Loucy (cell line): ENCODE data around the gene MARK3.

Experiments used
- H2AFZ ChIP-seq: fragments of 200-600 bp; sonication (generic); 2 replicates; pipeline ENCODE4 v1.6.0; 2016; ENCODE audit warnings: antibody characterized with exemption, mild to moderate bottlenecking, low read length, moderate library complexity
- H3F3A ChIP-seq: fragments of 200-600 bp; 2 replicates; pipeline ENCODE4 v1.6.0; 2016; ENCODE audit warnings: antibody characterized with exemption, low read depth, mild to moderate bottlenecking
- H3K27me3 ChIP-seq: fragments of 200-600 bp; sonication (generic); 2 replicates; pipeline ENCODE4 v1.6.1; 2014; ENCODE audit warnings: low read length, mild to moderate bottlenecking; ENCODE audit not compliant: insufficient read depth, poor library complexity, severe bottlenecking
- H3K36me3 ChIP-seq: fragments of 200-600 bp; sonication (generic); 2 replicates; pipeline ENCODE4 v1.6.1; 2016; ENCODE audit warnings: low read length; ENCODE audit not compliant: insufficient read depth
- H3K4me1 ChIP-seq: fragments of 200-600 bp; sonication (generic); 2 replicates; pipeline ENCODE4 v1.5.1; 2014; ENCODE audit warnings: low read length, mild to moderate bottlenecking; ENCODE audit not compliant: insufficient read depth, poor library complexity, severe bottlenecking
- H3K4me2 ChIP-seq: fragments of 200-600 bp; sonication (generic); 2 replicates; pipeline ENCODE4 v1.6.0; 2014; ENCODE audit warnings: antibody characterized with exemption, low read length, low read depth, mild to moderate bottlenecking; ENCODE audit not compliant: poor library complexity, severe bottlenecking
- H3K4me3 ChIP-seq: fragments of 200-600 bp; sonication (generic); 2 replicates; pipeline ENCODE4 v1.5.1; 2014; ENCODE audit warnings: low read length, mild to moderate bottlenecking, mixed read lengths; ENCODE audit not compliant: poor library complexity, severe bottlenecking
- H3K79me2 ChIP-seq: fragments of 200-600 bp; sonication (generic); 2 replicates; pipeline ENCODE4 v1.6.1; 2014; ENCODE audit warnings: low read length; ENCODE audit not compliant: insufficient read depth
- H3K9ac ChIP-seq: fragments of 200-600 bp; sonication (generic); 2 replicates; pipeline ENCODE4 v1.6.0; 2014; ENCODE audit warnings: mild to moderate bottlenecking, low read depth, low read length, moderate library complexity; ENCODE audit not compliant: poor library complexity, severe bottlenecking
- H3K9me2 ChIP-seq: fragments of 200-600 bp; sonication (generic); replicated peaks from 2 replicates; pipeline ENCODE4 v1.6.1; 2016; ENCODE audit warnings: low read depth, low read length, mixed read lengths
- H3K9me3 ChIP-seq: fragments of 200-600 bp; sonication (generic); 2 replicates; pipeline ENCODE4 v1.6.1; 2014; ENCODE audit warnings: mild to moderate bottlenecking, antibody characterized with exemption, low read length, low read depth; ENCODE audit not compliant: insufficient read depth
- H4K20me1 ChIP-seq: fragments of 200-600 bp; sonication (generic); 2 replicates; pipeline ENCODE4 v1.6.0; 2014; ENCODE audit warnings: antibody characterized with exemption, low read length, mild to moderate bottlenecking; ENCODE audit not compliant: insufficient read depth, poor library complexity, severe bottlenecking
- EZH2phosphoT487 ChIP-seq: fragments of 200-600 bp; IDR thresholded peaks from 2 replicates; pipeline ENCODE4 v1.6.1; 2018; ENCODE audit warnings: antibody characterized with exemption, mild to moderate bottlenecking, moderate library complexity, borderline replicate concordance
- TF ChIP-seq, protein P1 (sequence below): fragments of 200-600 bp; sonication (generic); conservative IDR thresholded peaks from 2 replicates; pipeline ENCODE4 v1.5.1; 2014; ENCODE audit warnings: mild to moderate bottlenecking, antibody characterized with exemption, low read length

Gene MARK3

DNA sequence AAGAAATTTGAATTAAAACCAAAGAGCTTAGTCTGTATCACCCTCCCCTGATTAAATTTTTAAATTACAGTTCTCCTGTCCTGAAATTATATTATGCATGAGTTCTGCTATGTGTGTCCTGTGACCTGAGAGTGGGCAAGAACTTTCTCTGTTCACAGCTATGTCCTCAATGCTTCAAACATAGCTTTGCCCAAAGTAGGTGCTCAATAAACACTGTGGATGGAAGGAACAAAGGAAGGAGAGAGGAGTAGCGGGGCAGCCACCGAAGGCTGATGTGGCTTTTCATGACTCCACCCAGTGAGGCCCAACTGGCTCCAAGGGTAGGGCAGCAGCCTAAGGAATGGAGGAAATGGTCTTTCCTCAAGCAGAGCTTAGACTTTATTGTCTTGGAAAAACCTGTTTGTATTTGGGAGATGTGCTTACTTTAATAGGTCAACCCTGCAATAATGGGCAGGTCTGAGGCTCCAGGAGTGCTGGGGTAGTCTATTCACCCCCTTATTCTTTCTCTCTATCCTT lies 7.6 kb upstream of the MARK3 start:
- no peak overlapping the region for H3K4me2 ChIP-seq
- H3K4me1 ChIP-seq, result no peaks in the 10 kb centered on the region
- H3F3A ChIP-seq, result no peaks in the 10 kb centered on the region
- TF ChIP-seq, protein P1, sequence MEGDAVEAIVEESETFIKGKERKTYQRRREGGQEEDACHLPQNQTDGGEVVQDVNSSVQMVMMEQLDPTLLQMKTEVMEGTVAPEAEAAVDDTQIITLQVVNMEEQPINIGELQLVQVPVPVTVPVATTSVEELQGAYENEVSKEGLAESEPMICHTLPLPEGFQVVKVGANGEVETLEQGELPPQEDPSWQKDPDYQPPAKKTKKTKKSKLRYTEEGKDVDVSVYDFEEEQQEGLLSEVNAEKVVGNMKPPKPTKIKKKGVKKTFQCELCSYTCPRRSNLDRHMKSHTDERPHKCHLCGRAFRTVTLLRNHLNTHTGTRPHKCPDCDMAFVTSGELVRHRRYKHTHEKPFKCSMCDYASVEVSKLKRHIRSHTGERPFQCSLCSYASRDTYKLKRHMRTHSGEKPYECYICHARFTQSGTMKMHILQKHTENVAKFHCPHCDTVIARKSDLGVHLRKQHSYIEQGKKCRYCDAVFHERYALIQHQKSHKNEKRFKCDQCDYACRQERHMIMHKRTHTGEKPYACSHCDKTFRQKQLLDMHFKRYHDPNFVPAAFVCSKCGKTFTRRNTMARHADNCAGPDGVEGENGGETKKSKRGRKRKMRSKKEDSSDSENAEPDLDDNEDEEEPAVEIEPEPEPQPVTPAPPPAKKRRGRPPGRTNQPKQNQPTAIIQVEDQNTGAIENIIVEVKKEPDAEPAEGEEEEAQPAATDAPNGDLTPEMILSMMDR, result no peak
- no peak for TF ChIP-seq EZH2phosphoT487
- H3K9me3 ChIP-seq, result no peaks in the 10 kb centered on the region
- no peaks in the 10 kb centered on the region for H3K79me2 ChIP-seq
- H3K27me3 ChIP-seq, result no peaks in the 10 kb centered on the region
- H3K36me3 ChIP-seq, result no peaks in the 10 kb centered on the region
- no peak overlapping the region for H3K4me3 ChIP-seq
- no peaks in the 10 kb centered on the region for H4K20me1 ChIP-seq
- no peak overlapping the region for H3K9ac ChIP-seq
- H3K9me2 ChIP-seq, result no peaks in the 10 kb centered on the region
- H2AFZ ChIP-seq, result no peak overlapping the region

- Histone ChIP-seq H4K20me1 (no peaks in the 10 kb centered on the region), H3K79me2 (no peaks in the 10 kb centered on the region)
Measured at GRCh38 chr14:103378038-103378854, 7.0 kb upstream of the MARK3 start.

GRCh38 chr14:103380719-103381377 lies 4.4 kb upstream of the MARK3 start:
- Histone ChIP-seq H3K4me1 (peaks cover 6% of the 10 kb centered on the region), H2AFZ (no peak overlapping the region), H3K79me2 (peaks cover 5% of the 10 kb centered on the region), H4K20me1 (peaks cover 2% of the 10 kb centered on the region), H3K27me3 (no peaks in the 10 kb centered on the region), H3K4me2 (no peak overlapping the region), H3K9ac (no peak overlapping the region), H3K9me3 (no peaks in the 10 kb centered on the region), H3F3A (peaks cover 3% of the 10 kb centered on the region; the same call in 1 of the 2 replicates), H3K4me3 (no peak overlapping the region), H3K36me3 (no peaks in the 10 kb centered on the region), H3K9me2 (no peaks in the 10 kb centered on the region)
- TF ChIP-seq, protein P1, result no peak
- TF ChIP-seq EZH2phosphoT487, result no peak

More at GRCh38 chr14:103378038-103378854, 7.0 kb upstream of the MARK3 start:
- H3F3A ChIP-seq, result no peaks in the 10 kb centered on the region
- H3K27me3 ChIP-seq, result no peaks in the 10 kb centered on the region
- H3K4me3 ChIP-seq, result no peak overlapping the region
- H3K9me3 ChIP-seq, result no peaks in the 10 kb centered on the region
- H3K4me2 ChIP-seq, result no peak overlapping the region
- TF ChIP-seq EZH2phosphoT487, result no peak
- TF ChIP-seq, protein P1, result no peak
- no peaks in the 10 kb centered on the region for H3K4me1 ChIP-seq
- H2AFZ ChIP-seq, result no peak overlapping the region
- H3K9ac ChIP-seq, result no peak overlapping the region
- no peaks in the 10 kb centered on the region for H3K9me2 ChIP-seq
- H3K36me3 ChIP-seq, result no peaks in the 10 kb centered on the region
